ENCODE results near the gene NUDT8. TPM values are rescaled to one million over a fixed set of nuclear protein-coding genes. Genes with fewer than 3 reads are reported as not detected.

Gene NUDT8
- total and polyA plus RNA-seq, 7 donors = 19.0 to 52.2 (median 34.8) TPM

GRCh38 chr11:67611165-67611564 lies 18.6 kb downstream of the NUDT8 start:
- Histone ChIP-seq H3K27me3 (ENCODE audit: insufficient read depth in 3 of 3, low read length in 2 of 3) (peaks cover 0 to 8% (median 0%) of the 10 kb centered on the region in 3 donors), H3K36me3 (ENCODE audit: insufficient read depth in 1 of 2, low read depth in 1 of 2) (peaks cover 14 to 56% of the 10 kb centered on the region in 2 donors), H3K9me3 (no peaks in the 10 kb centered on the region), H3K27ac (no peak overlapping the region), H3K4me3 (no peak overlapping the region), H3K4me1 (peaks cover 18% of the 10 kb centered on the region)
- TF ChIP-seq CTCF (IDR thresholded peaks at IDR 0.05) = no peak
- ATAC-seq (no peak), DNase-seq (peak in 1 of 2 donors; percentile 41)
- WGBS, 3 donors = 90 to 92% (median 91%) methylated on average over 13 to 14 of the region's 14 CpGs
- intact Hi-C loops (cut with DNase I) = no loop called here

- no peak for TF ChIP-seq CTCF (IDR thresholded peaks at IDR 0.05)
- H3K36me3 ChIP-seq (ENCODE audit: insufficient read depth in 1 of 2, low read depth in 1 of 2) = peaks cover 14 to 56% of the 10 kb centered on the region in 2 donors
- H3K9me3 ChIP-seq = no peaks in the 10 kb centered on the region
- DNase-seq (peak in 1 of 2 donors; percentile 45), ATAC-seq (no peak)
- H3K27ac ChIP-seq = no peak overlapping the region
- WGBS, 3 donors = 70 to 87% (median 80%) methylated on average over 15 of the region's 15 CpGs
- intact Hi-C loops (cut with DNase I) = no loop called here
- peaks cover 0 to 2% (median 0%) of the 10 kb centered on the region in 3 donors for H3K27me3 ChIP-seq (ENCODE audit: insufficient read depth in 3 of 3, low read length in 2 of 3)
- peaks cover 26% of the 10 kb centered on the region for H3K4me1 ChIP-seq
- H3K4me3 ChIP-seq = no peak overlapping the region
Measured at GRCh38 chr11:67610302-67610868, 19.4 kb downstream of the NUDT8 start.

GRCh38 chr11:67609316-67609715 lies 20.4 kb downstream of the NUDT8 start:
- no peaks in the 10 kb centered on the region for H3K9me3 ChIP-seq
- 82 to 91% (median 88%) methylated on average over 10 of the region's 10 CpGs for WGBS, 3 donors
- H3K27me3 ChIP-seq (ENCODE audit: insufficient read depth in 3 of 3, low read length in 2 of 3) = no peaks in the 10 kb centered on the region
- peaks cover 30% of the 10 kb centered on the region for H3K4me1 ChIP-seq
- TF ChIP-seq CTCF (IDR thresholded peaks at IDR 0.05) = no peak
- peaks cover 14 to 56% of the 10 kb centered on the region in 2 donors for H3K36me3 ChIP-seq (ENCODE audit: insufficient read depth in 1 of 2, low read depth in 1 of 2)
- no peak overlapping the region for H3K4me3 ChIP-seq
- ATAC-seq (no peak), DNase-seq (no peak)
- intact Hi-C loops (cut with DNase I) = loop anchor here in 1 of 2 donors (5.0 kb wide), 1 partner anchor 37 kb away; no protein-coding TSS in a partner anchor
- no peak overlapping the region for H3K27ac ChIP-seq

GRCh38 chr11:67608486-67608885 lies 21.3 kb downstream of the NUDT8 start:
- TF ChIP-seq CTCF (IDR thresholded peaks at IDR 0.05) = no peak
- peak in 1 of 2 donors; percentile 50 for DNase-seq
- 90 to 95% (median 93%) methylated on average over 8 of the region's 8 CpGs for WGBS, 3 donors

More at GRCh38 chr11:67608486-67608885, 21.3 kb downstream of the NUDT8 start:
- H3K9me3 ChIP-seq = no peaks in the 10 kb centered on the region
- no peak overlapping the region for H3K4me3 ChIP-seq
- intact Hi-C loops (cut with DNase I) = loop anchor here in 1 of 2 donors (5.0 kb wide), 1 partner anchor 36 kb away; no protein-coding TSS in a partner anchor
- no peak overlapping the region for H3K27ac ChIP-seq
- peaks cover 27% of the 10 kb centered on the region for H3K4me1 ChIP-seq
- no peak for ATAC-seq
- H3K36me3 ChIP-seq (ENCODE audit: insufficient read depth in 1 of 2, low read depth in 1 of 2) = peaks cover 14 to 55% of the 10 kb centered on the region in 2 donors
- H3K27me3 ChIP-seq (ENCODE audit: insufficient read depth in 3 of 3, low read length in 2 of 3) = no peaks in the 10 kb centered on the region
